ENCODE results near the gene FAM124B. TPM values are rescaled to one million over a fixed set of nuclear protein-coding genes. Genes with fewer than 3 reads are reported as not detected.
A peak's percentile ranks its signal among the peaks of the same experiment; 100 is the strongest.

FAM124B gene
- total and polyA plus RNA-seq, 2 donors (not counting 1 experiment from before 2014, with no cell fraction given) = 0.13 to 0.34 TPM

DNA sequence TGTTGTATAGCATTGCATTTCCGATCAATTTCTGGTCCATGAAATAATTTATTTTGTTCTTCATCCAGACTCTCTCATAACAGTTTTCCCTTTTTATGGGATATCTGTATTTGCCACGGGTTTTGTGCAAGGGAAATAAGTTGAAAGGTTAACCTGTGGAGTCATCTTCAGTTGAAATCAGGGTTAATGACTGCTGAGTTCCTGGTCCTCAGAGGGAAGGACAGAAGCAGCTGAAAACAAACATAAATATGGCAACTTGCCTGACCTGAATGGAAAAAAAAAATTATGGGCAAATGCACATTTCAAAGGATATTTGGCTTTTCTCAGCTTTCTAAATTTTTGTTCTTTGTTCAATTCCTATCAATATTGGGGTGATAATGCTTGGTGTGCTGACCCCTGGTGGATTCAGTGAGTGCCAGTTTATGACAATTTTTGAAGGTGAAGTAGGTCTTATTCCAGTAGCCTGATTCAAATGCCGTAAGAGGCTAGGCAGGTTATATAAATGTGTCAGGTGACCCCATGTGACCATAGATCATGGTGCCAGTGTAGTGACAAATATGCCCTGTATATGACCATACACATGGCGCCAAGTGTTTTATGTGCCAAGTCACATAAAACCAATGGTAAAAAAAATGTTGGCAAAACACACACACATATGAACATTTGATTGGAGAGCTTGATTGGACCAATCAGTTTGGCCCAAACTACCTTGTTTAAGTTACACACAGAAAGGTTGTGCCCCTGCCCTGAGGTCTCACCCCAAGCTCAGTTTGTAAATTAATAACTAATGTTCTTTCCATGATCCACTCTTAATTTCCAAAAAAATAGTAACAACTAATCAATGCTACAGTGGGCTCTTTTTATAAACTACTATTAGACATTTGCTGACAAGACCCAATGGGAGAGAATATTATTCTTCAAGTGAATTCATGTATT is 47.6 kb upstream of the FAM124B start:
- Histone ChIP-seq H3K4me3 (ENCODE audit: control extremely low read depth in 1 of 5, extremely low read depth in 1 of 5, insufficient read depth in 1 of 5, low read depth in 2 of 5, low read length in 4 of 5) (no peak overlapping the region), H3K4me1 (ENCODE audit: control insufficient read depth in 2 of 2, insufficient read depth in 2 of 2, low read length in 2 of 2) (no peaks in the 10 kb centered on the region), H3K27me3 (replicated peaks in 1 of 4; ENCODE audit: control extremely low read depth in 1 of 4, control insufficient read depth in 3 of 4, insufficient read depth in 4 of 4, low read length in 3 of 4) (peaks cover 0 to 3% (median 0%) of the 10 kb centered on the region in 4 experiments), H3K9ac (ENCODE audit: low read length) (no peak overlapping the region), H3K79me2 (ENCODE audit: control insufficient read depth, insufficient read depth, low read length) (no peaks in the 10 kb centered on the region), H3K36me3 (replicated peaks in 1 of 2; ENCODE audit: control extremely low read depth in 1 of 2, control insufficient read depth in 1 of 2, extremely low read depth in 1 of 2, insufficient read depth in 2 of 2, low read length in 1 of 2) (no peaks in the 10 kb centered on the region), H2AFZ (ENCODE audit: insufficient read depth, low read depth, low read length, poor library complexity, severe bottlenecking) (no peak overlapping the region), H3K4me2 (replicated peaks; ENCODE audit: low read depth, low read length, poor library complexity, severe bottlenecking) (no peak overlapping the region), H4K20me1 (ENCODE audit: control insufficient read depth, insufficient read depth, low read length, poor library complexity, severe bottlenecking) (no peaks in the 10 kb centered on the region), H3K27ac (ENCODE audit: low read length in 2 of 2) (no peak overlapping the region), H3K9me3 (ENCODE audit: control extremely low read depth in 1 of 3, control insufficient read depth in 2 of 3, insufficient read depth in 1 of 3, low read length in 2 of 3) (no peaks in the 10 kb centered on the region)
- Mint-ChIP-seq H3K27ac (no peak overlapping the region), H3K4me1 (no peaks in the 10 kb centered on the region), H3K4me3 (no peak overlapping the region), H3K27me3 (no peaks in the 10 kb centered on the region), H3K9me3 (ENCODE audit: insufficient read depth) (no peaks in the 10 kb centered on the region)
- TF ChIP-seq EZH2 (IDR thresholded peaks at IDR 0.05; ENCODE audit: borderline replicate concordance, insufficient read depth, low read depth, low read length, poor library complexity, severe bottlenecking) = no peak
- TF ChIP-seq, protein P1, sequence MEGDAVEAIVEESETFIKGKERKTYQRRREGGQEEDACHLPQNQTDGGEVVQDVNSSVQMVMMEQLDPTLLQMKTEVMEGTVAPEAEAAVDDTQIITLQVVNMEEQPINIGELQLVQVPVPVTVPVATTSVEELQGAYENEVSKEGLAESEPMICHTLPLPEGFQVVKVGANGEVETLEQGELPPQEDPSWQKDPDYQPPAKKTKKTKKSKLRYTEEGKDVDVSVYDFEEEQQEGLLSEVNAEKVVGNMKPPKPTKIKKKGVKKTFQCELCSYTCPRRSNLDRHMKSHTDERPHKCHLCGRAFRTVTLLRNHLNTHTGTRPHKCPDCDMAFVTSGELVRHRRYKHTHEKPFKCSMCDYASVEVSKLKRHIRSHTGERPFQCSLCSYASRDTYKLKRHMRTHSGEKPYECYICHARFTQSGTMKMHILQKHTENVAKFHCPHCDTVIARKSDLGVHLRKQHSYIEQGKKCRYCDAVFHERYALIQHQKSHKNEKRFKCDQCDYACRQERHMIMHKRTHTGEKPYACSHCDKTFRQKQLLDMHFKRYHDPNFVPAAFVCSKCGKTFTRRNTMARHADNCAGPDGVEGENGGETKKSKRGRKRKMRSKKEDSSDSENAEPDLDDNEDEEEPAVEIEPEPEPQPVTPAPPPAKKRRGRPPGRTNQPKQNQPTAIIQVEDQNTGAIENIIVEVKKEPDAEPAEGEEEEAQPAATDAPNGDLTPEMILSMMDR (IDR thresholded peaks at IDR 0.05) = peak; percentile 76
- WGBS (ENCODE audit: insufficient coverage) = 15% methylated on average over 2 of the region's 4 CpGs
- DNase-seq (peak; percentile 54), ATAC-seq (ENCODE audit: low read depth) (peak; percentile 47)
- POLR2A ChIA-PET = interaction anchor here (0.7 kb wide), 1 partner anchor 8 kb away, joined by 3 read pairs; no protein-coding TSS in a partner anchor
- intact Hi-C loops (cut with micrococcal nuclease) = loop anchor here (2.0 kb wide), 2 partner anchors 93 to 479 kb away; no protein-coding TSS in a partner anchor
- CTCF ChIA-PET = interaction anchor here (0.6 to 1.8 kb wide), 16 partner anchors 14 to 247 kb away, joined by 3 to 6 read pairs (median 4); partner anchors contain the start of gene FAM124B

DNA sequence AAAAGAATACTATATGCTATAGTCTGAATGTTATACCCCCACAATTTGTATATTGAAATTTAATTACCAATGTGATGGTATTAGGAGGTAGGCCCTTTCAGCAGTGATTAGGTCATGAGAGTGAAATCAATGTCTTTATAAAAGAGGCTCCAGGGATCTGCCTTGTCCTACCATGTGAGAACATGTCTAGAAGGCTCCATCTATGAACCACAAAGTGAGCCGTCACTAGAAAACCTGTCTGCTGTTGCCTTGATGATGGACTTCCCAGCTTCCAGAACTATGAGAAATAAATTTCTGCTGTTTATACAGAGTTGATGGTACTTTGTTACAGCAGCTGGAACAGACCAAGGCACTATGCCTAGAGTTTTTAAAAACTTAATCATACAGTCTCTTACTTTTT is 46.3 kb upstream of the FAM124B start:
- ChIA-PET POLR2A (no interaction called here), CTCF (interaction anchor here (0.7 to 1.8 kb wide), 2 partner anchors 18 to 124 kb away, joined by 3 to 4 read pairs; no protein-coding TSS in a partner anchor)
- Mint-ChIP-seq H3K4me3 (no peak overlapping the region), H3K27me3 (peaks cover 3% of the 10 kb centered on the region), H3K4me1 (no peaks in the 10 kb centered on the region), H3K9me3 (ENCODE audit: insufficient read depth) (no peaks in the 10 kb centered on the region), H3K27ac (no peak overlapping the region)
- Histone ChIP-seq H2AFZ (ENCODE audit: insufficient read depth, low read depth, low read length, poor library complexity, severe bottlenecking) (no peak overlapping the region), H3K27me3 (replicated peaks in 1 of 4; ENCODE audit: control extremely low read depth in 1 of 4, control insufficient read depth in 3 of 4, insufficient read depth in 4 of 4, low read length in 3 of 4) (peaks cover 0 to 3% (median 0%) of the 10 kb centered on the region in 4 experiments), H3K9me3 (ENCODE audit: control extremely low read depth in 1 of 3, control insufficient read depth in 2 of 3, insufficient read depth in 1 of 3, low read length in 2 of 3) (no peaks in the 10 kb centered on the region), H3K27ac (ENCODE audit: low read length in 2 of 2) (no peak overlapping the region), H3K9ac (ENCODE audit: low read length) (no peak overlapping the region), H3K36me3 (replicated peaks in 1 of 2; ENCODE audit: control extremely low read depth in 1 of 2, control insufficient read depth in 1 of 2, extremely low read depth in 1 of 2, insufficient read depth in 2 of 2, low read length in 1 of 2) (no peaks in the 10 kb centered on the region), H3K79me2 (ENCODE audit: control insufficient read depth, insufficient read depth, low read length) (no peaks in the 10 kb centered on the region), H3K4me2 (replicated peaks; ENCODE audit: low read depth, low read length, poor library complexity, severe bottlenecking) (no peak overlapping the region), H4K20me1 (ENCODE audit: control insufficient read depth, insufficient read depth, low read length, poor library complexity, severe bottlenecking) (no peaks in the 10 kb centered on the region), H3K4me1 (ENCODE audit: control insufficient read depth in 2 of 2, insufficient read depth in 2 of 2, low read length in 2 of 2) (no peaks in the 10 kb centered on the region), H3K4me3 (ENCODE audit: control extremely low read depth in 1 of 5, extremely low read depth in 1 of 5, insufficient read depth in 1 of 5, low read depth in 2 of 5, low read length in 4 of 5) (no peak overlapping the region)
- TF ChIP-seq EZH2 (IDR thresholded peaks at IDR 0.05; ENCODE audit: borderline replicate concordance, insufficient read depth, low read depth, low read length, poor library complexity, severe bottlenecking) = no peak
- TF ChIP-seq, protein P1 (IDR thresholded peaks at IDR 0.05) = no peak
- 100% methylated on average over 1 of the region's 1 CpG for WGBS (ENCODE audit: insufficient coverage)
- DNase-seq (no peak), ATAC-seq (ENCODE audit: low read depth) (no peak)
- intact Hi-C loops (cut with micrococcal nuclease) = loop anchor here (2.0 kb wide), 2 partner anchors 91 to 477 kb away; no protein-coding TSS in a partner anchor

Data from B cell (primary cell).